OCI-LY7 (cell line): ENCODE measurements around the gene SPART. TPM values are rescaled to one million over a fixed set of nuclear protein-coding genes. Genes with fewer than 3 reads are reported as not detected.

Experiments
- BruUV-seq: library from RNA; stranded (reverse); fragments of 400-500 nt; replicated peaks from 2 replicates; lab custom pipeline; 2021; lab: Mats Ljungman, UMichigan
- CTCF ChIA-PET: fragments of 300-600 bp; sonication (Branson Sonifier 250); formaldehyde crosslinking; loops from one replicate; lab custom pipeline; 2022; ENCODE audit warnings: antibody characterized with exemption; ENCODE audit not compliant: unreplicated experiment; lab: Charles Lee
- POLR2A ChIA-PET: fragments of 300-600 bp; sonication (Branson Sonifier 250); formaldehyde crosslinking; loops from one replicate; lab custom pipeline; 2022; ENCODE audit warnings: antibody characterized with exemption; lab: Charles Lee
- DNase-seq: peaks from one replicate; pipeline ENCODE4 v3.0.0-alpha.2; 2015; ENCODE audit warnings: low spot score
- H2AFZ ChIP-seq: fragments of 200-600 bp; sonication (generic), shearing (Covaris generic); 2 replicates; pipeline ENCODE4 v1.6.1; 2014; ENCODE audit warnings: mild to moderate bottlenecking, antibody characterized with exemption, low read length, moderate library complexity
- H3K27ac ChIP-seq: fragments of 200-600 bp; sonication (generic); 2 replicates; pipeline ENCODE4 v1.5.1; 2014; ENCODE audit warnings: mixed run types, low read depth, mild to moderate bottlenecking, moderate library complexity, low read length, inconsistent platforms; ENCODE audit not compliant: poor library complexity, severe bottlenecking
- H3K36me3 ChIP-seq: fragments of 200-600 bp; sonication (generic); 2 replicates; pipeline ENCODE4 v1.6.1; 2014; ENCODE audit warnings: mild to moderate bottlenecking, antibody characterized with exemption, low read length, moderate library complexity, mixed read lengths; ENCODE audit not compliant: insufficient read depth
- H3K4me1 ChIP-seq: fragments of 200-600 bp; sonication (generic); 2 replicates; pipeline ENCODE4 v1.5.1; 2014; ENCODE audit warnings: mild to moderate bottlenecking, low read length; ENCODE audit not compliant: insufficient read depth, poor library complexity, severe bottlenecking
- H3K4me2 ChIP-seq: fragments of 200-600 bp; sonication (generic); 2 replicates; pipeline ENCODE4 v1.6.1; 2014; ENCODE audit warnings: mild to moderate bottlenecking, low read length
- H3K4me3 ChIP-seq: fragments of 200-600 bp; sonication (generic); 2 replicates; pipeline ENCODE4 v1.5.1; 2014; ENCODE audit warnings: mild to moderate bottlenecking, low read depth, low read length; ENCODE audit not compliant: poor library complexity, severe bottlenecking
- H3K79me2 ChIP-seq: fragments of 200-600 bp; sonication (generic); 2 replicates; pipeline ENCODE4 v1.6.1; 2016; ENCODE audit warnings: low read depth, mild to moderate bottlenecking, low read length, moderate library complexity, mixed read lengths; ENCODE audit not compliant: insufficient read depth
- H3K9me2 ChIP-seq: fragments of 200-600 bp; sonication (generic); 2 replicates; pipeline ENCODE4 v1.6.1; 2016; ENCODE audit warnings: mild to moderate bottlenecking, low read length, mixed read lengths; ENCODE audit not compliant: insufficient read depth
- H3K9me3 ChIP-seq: fragments of 200-600 bp; sonication (generic); 2 replicates; pipeline ENCODE4 v1.6.1; 2014; ENCODE audit warnings: mild to moderate bottlenecking, mixed run types, low read length, mixed read lengths
- H4K20me1 ChIP-seq: fragments of 200-600 bp; sonication (generic); 2 replicates; pipeline ENCODE4 v1.6.1; 2014; ENCODE audit warnings: mild to moderate bottlenecking, antibody characterized with exemption, low read length, moderate library complexity, mixed read lengths; ENCODE audit not compliant: insufficient read depth
- EZH2phosphoT487 ChIP-seq: fragments of 200-600 bp; sonication (generic); IDR thresholded peaks from 2 replicates; pipeline ENCODE4 v1.6.1; 2018; ENCODE audit warnings: low read depth, borderline replicate concordance, mild to moderate bottlenecking, mixed run types, antibody characterized with exemption, low read length, moderate library complexity, mixed read lengths
- intact Hi-C: fragments of 100-400 bp; cut with micrococcal nuclease; formaldehyde crosslinking; loops from one replicate; pipeline ENCODE4 v1.10.0; 2022; ENCODE audit not compliant: unreplicated experiment
- total RNA-seq, 2 experiments: library from RNA; depleted of rRNA in 1 of 2; stranded (reverse); fragments of >200 nt in 1 of 2; shearing (Covaris generic) in 1 of 2; gene quantifications; 2 replicates each; pipeline ENCODE4 v1.2.3, GENCODE V29; 2014 to 2022
- TF ChIP-seq, protein P1 (sequence below): fragments of 200-600 bp; sonication (generic); conservative IDR thresholded peaks from 2 replicates; pipeline ENCODE4 v1.5.1; 2014; ENCODE audit warnings: mild to moderate bottlenecking, antibody characterized with exemption, low read length, moderate library complexity, mixed read lengths

Gene SPART
- total RNA-seq, 2 experiments from 2014 or later: not detected

DNA sequence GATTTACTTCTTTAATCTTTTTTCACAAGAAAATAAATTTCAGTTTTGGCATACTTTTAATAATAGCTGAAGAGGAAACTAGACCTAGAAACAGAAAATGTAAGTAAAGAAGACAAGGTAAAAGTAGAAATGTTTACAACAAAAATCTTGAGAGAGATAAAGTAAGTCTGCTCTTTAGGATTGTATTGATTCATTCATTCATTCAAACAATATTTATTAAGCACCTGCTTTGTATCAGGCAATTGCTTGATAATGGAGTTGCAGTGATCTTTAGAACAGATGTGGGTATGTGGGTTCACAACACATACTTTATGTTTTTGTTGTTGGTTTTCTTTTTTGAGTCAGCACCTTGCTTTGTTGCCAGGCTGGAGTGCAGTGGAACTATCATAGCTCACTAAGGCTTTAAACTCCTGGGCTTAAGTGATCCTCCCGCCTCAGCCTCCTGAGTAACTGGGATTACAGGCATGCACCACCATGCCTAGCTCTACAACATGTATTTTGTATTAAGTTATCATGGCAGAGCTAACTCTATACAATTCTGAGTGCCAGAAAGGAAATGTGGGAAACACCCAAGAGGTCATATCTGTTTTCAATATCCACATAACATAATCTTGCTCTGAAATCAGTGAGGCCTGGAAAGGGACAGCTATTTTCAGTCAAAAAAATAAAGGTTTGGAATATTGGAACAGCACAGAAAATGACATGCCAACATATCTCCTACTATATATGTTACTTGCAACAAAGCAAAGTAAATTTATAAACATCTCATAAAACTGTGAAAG lies 8.8 kb upstream of the SPART start:
- Histone ChIP-seq H3K4me1 (no peaks in the 10 kb centered on the region), H3K36me3 (no peaks in the 10 kb centered on the region), H3K9me3 (no peaks in the 10 kb centered on the region), H3K27ac (no peak overlapping the region), H3K79me2 (no peaks in the 10 kb centered on the region), H3K4me2 (no peak overlapping the region), H3K4me3 (no peak overlapping the region), H2AFZ (no peak overlapping the region), H3K9me2 (no peaks in the 10 kb centered on the region), H4K20me1 (no peaks in the 10 kb centered on the region)
- POLR2A ChIA-PET: no interaction called here
- TF ChIP-seq, protein P1, sequence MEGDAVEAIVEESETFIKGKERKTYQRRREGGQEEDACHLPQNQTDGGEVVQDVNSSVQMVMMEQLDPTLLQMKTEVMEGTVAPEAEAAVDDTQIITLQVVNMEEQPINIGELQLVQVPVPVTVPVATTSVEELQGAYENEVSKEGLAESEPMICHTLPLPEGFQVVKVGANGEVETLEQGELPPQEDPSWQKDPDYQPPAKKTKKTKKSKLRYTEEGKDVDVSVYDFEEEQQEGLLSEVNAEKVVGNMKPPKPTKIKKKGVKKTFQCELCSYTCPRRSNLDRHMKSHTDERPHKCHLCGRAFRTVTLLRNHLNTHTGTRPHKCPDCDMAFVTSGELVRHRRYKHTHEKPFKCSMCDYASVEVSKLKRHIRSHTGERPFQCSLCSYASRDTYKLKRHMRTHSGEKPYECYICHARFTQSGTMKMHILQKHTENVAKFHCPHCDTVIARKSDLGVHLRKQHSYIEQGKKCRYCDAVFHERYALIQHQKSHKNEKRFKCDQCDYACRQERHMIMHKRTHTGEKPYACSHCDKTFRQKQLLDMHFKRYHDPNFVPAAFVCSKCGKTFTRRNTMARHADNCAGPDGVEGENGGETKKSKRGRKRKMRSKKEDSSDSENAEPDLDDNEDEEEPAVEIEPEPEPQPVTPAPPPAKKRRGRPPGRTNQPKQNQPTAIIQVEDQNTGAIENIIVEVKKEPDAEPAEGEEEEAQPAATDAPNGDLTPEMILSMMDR: no peak
- TF ChIP-seq EZH2phosphoT487: no peak
- DNase-seq: no peak
- CTCF ChIA-PET: no interaction called here
- BruUV-seq: no TSS peak
- intact Hi-C loops: no loop called here

DNA sequence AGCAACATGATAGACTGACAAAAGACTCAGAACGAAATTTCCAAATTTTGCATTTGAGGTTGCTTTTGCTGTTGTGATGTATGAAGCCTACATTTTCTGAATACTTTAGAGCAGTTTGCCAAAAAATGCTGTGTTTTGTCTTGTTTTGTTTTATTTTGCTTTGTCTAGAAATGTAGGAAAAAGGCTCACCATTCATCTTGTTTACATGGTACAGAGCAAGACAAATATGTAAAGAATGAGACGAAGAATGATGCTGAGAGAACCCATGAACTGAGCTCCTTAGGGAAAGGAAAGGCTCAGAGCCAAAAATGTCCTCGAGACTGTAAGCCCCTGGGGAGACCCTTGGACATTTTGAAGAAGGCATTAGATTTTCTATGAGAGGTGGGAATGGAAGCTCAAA lies 6.8 kb upstream of the SPART start:
- Histone ChIP-seq H4K20me1 (no peaks in the 10 kb centered on the region), H3K27ac (no peak overlapping the region), H3K9me3 (no peaks in the 10 kb centered on the region), H3K9me2 (no peaks in the 10 kb centered on the region), H3K4me3 (no peak overlapping the region), H3K4me2 (no peak overlapping the region), H2AFZ (no peak overlapping the region), H3K79me2 (no peaks in the 10 kb centered on the region), H3K36me3 (no peaks in the 10 kb centered on the region), H3K4me1 (no peaks in the 10 kb centered on the region)
- POLR2A ChIA-PET: no interaction called here
- CTCF ChIA-PET: no interaction called here
- DNase-seq: no peak
- no TSS peak for BruUV-seq
- TF ChIP-seq EZH2phosphoT487: no peak
- TF ChIP-seq, protein P1: no peak
- intact Hi-C loops: no loop called here

DNA sequence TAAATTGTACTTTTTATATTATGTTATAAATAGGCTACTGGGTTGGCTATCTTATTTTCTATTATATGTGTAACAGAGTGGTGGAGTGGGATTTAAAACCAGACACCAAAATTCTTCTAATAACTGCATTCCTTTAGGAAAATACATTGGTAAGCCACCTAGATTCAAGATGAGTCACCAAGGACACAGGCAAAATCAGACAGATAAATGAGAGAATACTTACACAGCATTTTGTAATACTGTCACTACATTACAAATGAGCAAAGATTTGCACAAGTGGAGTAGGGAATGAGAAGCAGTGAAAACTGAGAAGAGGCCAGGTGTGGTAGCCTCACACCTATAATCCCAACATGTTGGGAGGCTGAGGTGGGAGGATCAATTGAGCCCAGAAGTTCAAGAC lies 6.2 kb upstream of the SPART start:
- TF ChIP-seq, protein P1: no peak
- TF ChIP-seq EZH2phosphoT487: no peak
- no peaks in the 10 kb centered on the region for H3K9me2 ChIP-seq
- no peak overlapping the region for H3K4me3 ChIP-seq
- H3K4me1 ChIP-seq: no peaks in the 10 kb centered on the region
- intact Hi-C loops: no loop called here
- BruUV-seq: no TSS peak
- no peak for DNase-seq
- no peak overlapping the region for H2AFZ ChIP-seq
- H3K36me3 ChIP-seq: no peaks in the 10 kb centered on the region
- H3K9me3 ChIP-seq: no peaks in the 10 kb centered on the region
- H4K20me1 ChIP-seq: no peaks in the 10 kb centered on the region
- CTCF ChIA-PET: no interaction called here
- H3K4me2 ChIP-seq: no peak overlapping the region
- POLR2A ChIA-PET: no interaction called here
- no peak overlapping the region for H3K27ac ChIP-seq
- no peaks in the 10 kb centered on the region for H3K79me2 ChIP-seq
